Astrocyte of the cerebellum (primary cell): ENCODE results near the gene ARID4B.

Source experiments
- DNase-seq: peaks from one replicate; pipeline ENCODE4 v3.0.0-alpha.2; 2011; ENCODE audit warnings: low read depth
- H3K4me3 ChIP-seq: 2 replicates; pipeline ENCODE4 v1.5.1; 2011; ENCODE audit warnings: mild to moderate bottlenecking, low read depth, low read length, moderate library complexity
- in situ Hi-C: cut with HindIII; loops from 2 replicates; pipeline ENCODE4 v1.10.0; 2017; ENCODE audit warnings: low sequenced_read_pairs
- TF ChIP-seq, protein P1 (sequence below): IDR thresholded peaks from 2 replicates; pipeline ENCODE4 v1.5.1; 2012; ENCODE audit warnings: low read length, low read depth, moderate library complexity, mild to moderate bottlenecking; ENCODE audit errors: missing control alignments

The ARID4B gene

DNA sequence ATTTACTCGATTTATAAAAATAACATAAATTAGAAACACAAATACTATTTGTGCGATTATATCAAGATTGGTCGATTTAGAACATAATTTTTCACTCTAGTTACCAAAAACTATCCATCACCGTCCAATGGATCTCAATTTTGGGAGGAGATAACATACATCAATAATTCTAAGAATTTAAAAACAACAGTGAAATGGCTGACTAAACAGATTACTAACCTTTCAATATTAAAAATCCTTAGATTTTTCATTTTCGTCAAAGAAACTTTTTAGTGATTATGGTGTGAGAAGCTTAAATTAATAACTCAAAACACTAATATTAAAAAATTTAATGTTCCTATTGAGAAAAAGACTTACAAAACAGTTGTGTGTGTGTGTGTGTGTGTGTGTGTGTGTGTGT, 91.9 kb downstream of the ARID4B start:
- in situ Hi-C loops = no loop called here
- H3K4me3 ChIP-seq = no peak overlapping the region
- DNase-seq = no peak
- TF ChIP-seq, protein P1, sequence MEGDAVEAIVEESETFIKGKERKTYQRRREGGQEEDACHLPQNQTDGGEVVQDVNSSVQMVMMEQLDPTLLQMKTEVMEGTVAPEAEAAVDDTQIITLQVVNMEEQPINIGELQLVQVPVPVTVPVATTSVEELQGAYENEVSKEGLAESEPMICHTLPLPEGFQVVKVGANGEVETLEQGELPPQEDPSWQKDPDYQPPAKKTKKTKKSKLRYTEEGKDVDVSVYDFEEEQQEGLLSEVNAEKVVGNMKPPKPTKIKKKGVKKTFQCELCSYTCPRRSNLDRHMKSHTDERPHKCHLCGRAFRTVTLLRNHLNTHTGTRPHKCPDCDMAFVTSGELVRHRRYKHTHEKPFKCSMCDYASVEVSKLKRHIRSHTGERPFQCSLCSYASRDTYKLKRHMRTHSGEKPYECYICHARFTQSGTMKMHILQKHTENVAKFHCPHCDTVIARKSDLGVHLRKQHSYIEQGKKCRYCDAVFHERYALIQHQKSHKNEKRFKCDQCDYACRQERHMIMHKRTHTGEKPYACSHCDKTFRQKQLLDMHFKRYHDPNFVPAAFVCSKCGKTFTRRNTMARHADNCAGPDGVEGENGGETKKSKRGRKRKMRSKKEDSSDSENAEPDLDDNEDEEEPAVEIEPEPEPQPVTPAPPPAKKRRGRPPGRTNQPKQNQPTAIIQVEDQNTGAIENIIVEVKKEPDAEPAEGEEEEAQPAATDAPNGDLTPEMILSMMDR = no peak

DNA sequence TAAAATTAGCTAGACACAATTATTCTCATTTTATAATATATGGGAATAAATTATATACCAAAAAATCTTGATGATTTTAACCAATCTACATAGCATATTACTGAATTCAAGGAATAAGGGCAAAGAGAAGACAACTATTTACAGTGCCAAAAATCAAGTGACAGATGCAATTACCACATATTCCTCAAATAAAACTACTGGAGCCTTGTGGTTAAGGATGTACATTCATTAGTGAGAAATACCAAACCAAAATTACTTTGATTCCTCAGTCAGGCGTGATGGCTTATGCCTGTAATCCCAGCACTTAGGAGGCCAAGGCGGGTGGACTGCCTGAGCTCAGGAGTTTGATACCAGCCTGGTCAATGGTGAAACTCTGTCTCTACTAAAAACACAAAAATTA, 98.1 kb downstream of the ARID4B start:
- no peak overlapping the region for H3K4me3 ChIP-seq
- in situ Hi-C loops = loop anchor here (5.0 kb wide), 2 partner anchors 48 to 82 kb away; no protein-coding TSS in a partner anchor
- no peak for DNase-seq
- TF ChIP-seq, protein P1 = no peak

- TF ChIP-seq, protein P1 = no peak
- in situ Hi-C loops = loop anchor here (5.0 kb wide), 2 partner anchors 45 to 85 kb away; no protein-coding TSS in a partner anchor
- H3K4me3 ChIP-seq = no peak overlapping the region
- DNase-seq = no peak
These were observed 100.6 kb downstream of the ARID4B start for GRCh38 chr1:235227414-235227813.

DNA sequence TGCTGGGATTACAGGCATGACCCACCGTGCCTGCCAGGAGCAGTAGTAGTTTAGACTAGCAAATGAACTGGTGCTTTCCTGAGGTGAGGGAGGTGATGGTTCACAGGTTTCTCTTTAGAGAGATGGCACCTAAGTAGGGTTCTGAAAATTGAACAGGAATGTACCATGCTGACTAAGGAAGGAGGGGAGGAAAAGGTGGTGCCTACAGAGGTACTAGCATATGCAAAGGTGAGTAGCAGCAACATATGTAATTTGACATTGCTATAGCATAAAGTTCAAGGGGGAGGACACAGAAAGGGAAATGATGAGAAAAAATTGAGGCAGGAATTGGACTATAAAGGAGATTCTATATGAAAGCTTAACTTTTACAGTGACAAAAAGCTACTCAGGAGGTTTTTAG, 101.0 kb downstream of the ARID4B start:
- H3K4me3 ChIP-seq = no peak overlapping the region
- DNase-seq = no peak
- TF ChIP-seq, protein P1 = no peak
- in situ Hi-C loops = loop anchor here (5.0 kb wide), 2 partner anchors 45 to 85 kb away; no protein-coding TSS in a partner anchor

- in situ Hi-C loops = loop anchor here (5.0 kb wide), 2 partner anchors 43 to 87 kb away; no protein-coding TSS in a partner anchor
- TF ChIP-seq, protein P1 = no peak
- H3K4me3 ChIP-seq = no peak overlapping the region
- no peak for DNase-seq
These were observed 102.7 kb downstream of the ARID4B start for GRCh38 chr1:235225299-235225698.

DNA sequence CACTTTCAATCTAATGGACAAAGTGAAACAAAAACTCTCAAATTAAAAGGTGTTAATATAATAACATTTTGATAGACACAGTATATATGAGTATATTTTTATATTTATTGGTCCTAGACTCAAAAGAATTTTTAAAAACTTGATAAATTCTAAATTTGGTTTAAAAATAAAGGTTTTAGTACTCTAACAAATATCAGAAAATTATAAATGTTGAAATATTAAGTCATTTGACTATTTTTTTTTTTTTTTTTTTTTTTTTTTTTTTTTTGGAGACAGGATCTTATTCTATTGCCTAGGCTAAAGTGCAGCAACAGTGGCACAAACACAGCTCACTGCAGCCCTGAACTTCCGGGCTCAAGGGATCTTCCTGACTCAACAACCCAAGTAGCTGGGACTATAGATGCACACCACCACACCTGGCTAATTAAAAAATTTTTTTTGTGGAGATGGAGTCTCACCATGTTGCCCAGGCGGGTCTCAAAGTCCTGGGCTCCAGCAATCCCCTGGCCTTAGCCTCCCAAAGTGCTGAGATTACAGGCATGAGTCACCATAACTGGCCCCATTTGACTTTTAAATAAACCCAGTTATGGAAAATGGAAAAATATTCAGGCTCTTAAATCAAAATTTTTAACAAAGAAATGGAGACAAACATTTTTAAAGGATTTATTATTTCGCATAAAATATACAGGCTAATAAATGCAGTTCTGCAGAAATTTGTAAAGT, 106.2 kb downstream of the ARID4B start:
- DNase-seq = no peak
- TF ChIP-seq, protein P1 = no peak
- no peak overlapping the region for H3K4me3 ChIP-seq
- in situ Hi-C loops = no loop called here
